OCI-LY7 (cell line): Measurements from ENCODE around the gene AOAH. TPM values are rescaled to one million over a fixed set of nuclear protein-coding genes. Genes with fewer than 3 reads are reported as not detected.

Source experiments
- BruUV-seq: library from RNA; stranded (reverse); fragments of 400-500 nt; replicated peaks from 2 replicates; lab custom pipeline; 2021; lab: Mats Ljungman, UMichigan
- CTCF ChIA-PET: fragments of 300-600 bp; sonication (Branson Sonifier 250); formaldehyde crosslinking; loops from one replicate; lab custom pipeline; 2022; ENCODE audit warnings: antibody characterized with exemption; ENCODE audit not compliant: unreplicated experiment; lab: Charles Lee
- POLR2A ChIA-PET: fragments of 300-600 bp; sonication (Branson Sonifier 250); formaldehyde crosslinking; loops from one replicate; lab custom pipeline; 2022; ENCODE audit warnings: antibody characterized with exemption; lab: Charles Lee
- DNase-seq: peaks from one replicate; pipeline ENCODE4 v3.0.0-alpha.2; 2015; ENCODE audit warnings: low spot score
- H2AFZ ChIP-seq: fragments of 200-600 bp; sonication (generic), shearing (Covaris generic); 2 replicates; pipeline ENCODE4 v1.6.1; 2014; ENCODE audit warnings: mild to moderate bottlenecking, antibody characterized with exemption, low read length, moderate library complexity
- H3K27ac ChIP-seq: fragments of 200-600 bp; sonication (generic); 2 replicates; pipeline ENCODE4 v1.5.1; 2014; ENCODE audit warnings: mixed run types, low read depth, mild to moderate bottlenecking, moderate library complexity, low read length, inconsistent platforms; ENCODE audit not compliant: poor library complexity, severe bottlenecking
- H3K36me3 ChIP-seq: fragments of 200-600 bp; sonication (generic); 2 replicates; pipeline ENCODE4 v1.6.1; 2014; ENCODE audit warnings: mild to moderate bottlenecking, antibody characterized with exemption, low read length, moderate library complexity, mixed read lengths; ENCODE audit not compliant: insufficient read depth
- H3K4me1 ChIP-seq: fragments of 200-600 bp; sonication (generic); 2 replicates; pipeline ENCODE4 v1.5.1; 2014; ENCODE audit warnings: mild to moderate bottlenecking, low read length; ENCODE audit not compliant: insufficient read depth, poor library complexity, severe bottlenecking
- H3K4me2 ChIP-seq: fragments of 200-600 bp; sonication (generic); 2 replicates; pipeline ENCODE4 v1.6.1; 2014; ENCODE audit warnings: mild to moderate bottlenecking, low read length
- H3K4me3 ChIP-seq: fragments of 200-600 bp; sonication (generic); 2 replicates; pipeline ENCODE4 v1.5.1; 2014; ENCODE audit warnings: mild to moderate bottlenecking, low read depth, low read length; ENCODE audit not compliant: poor library complexity, severe bottlenecking
- H3K79me2 ChIP-seq: fragments of 200-600 bp; sonication (generic); 2 replicates; pipeline ENCODE4 v1.6.1; 2016; ENCODE audit warnings: low read depth, mild to moderate bottlenecking, low read length, moderate library complexity, mixed read lengths; ENCODE audit not compliant: insufficient read depth
- H3K9me2 ChIP-seq: fragments of 200-600 bp; sonication (generic); 2 replicates; pipeline ENCODE4 v1.6.1; 2016; ENCODE audit warnings: mild to moderate bottlenecking, low read length, mixed read lengths; ENCODE audit not compliant: insufficient read depth
- H3K9me3 ChIP-seq: fragments of 200-600 bp; sonication (generic); 2 replicates; pipeline ENCODE4 v1.6.1; 2014; ENCODE audit warnings: mild to moderate bottlenecking, mixed run types, low read length, mixed read lengths
- H4K20me1 ChIP-seq: fragments of 200-600 bp; sonication (generic); 2 replicates; pipeline ENCODE4 v1.6.1; 2014; ENCODE audit warnings: mild to moderate bottlenecking, antibody characterized with exemption, low read length, moderate library complexity, mixed read lengths; ENCODE audit not compliant: insufficient read depth
- CTCF ChIP-seq: fragments of 200-600 bp; sonication (generic); conservative IDR thresholded peaks from 2 replicates; pipeline ENCODE4 v1.5.1; 2014; ENCODE audit warnings: mild to moderate bottlenecking, antibody characterized with exemption, low read length, moderate library complexity, mixed read lengths
- EZH2phosphoT487 ChIP-seq: fragments of 200-600 bp; sonication (generic); IDR thresholded peaks from 2 replicates; pipeline ENCODE4 v1.6.1; 2018; ENCODE audit warnings: low read depth, borderline replicate concordance, mild to moderate bottlenecking, mixed run types, antibody characterized with exemption, low read length, moderate library complexity, mixed read lengths
- intact Hi-C: fragments of 100-400 bp; cut with micrococcal nuclease; formaldehyde crosslinking; loops from one replicate; pipeline ENCODE4 v1.10.0; 2022; ENCODE audit not compliant: unreplicated experiment
- total RNA-seq, 2 experiments: library from RNA; depleted of rRNA in 1 of 2; stranded (reverse); fragments of >200 nt in 1 of 2; shearing (Covaris generic) in 1 of 2; gene quantifications; 2 replicates each; pipeline ENCODE4 v1.2.3, GENCODE V29; 2014 to 2022

Gene AOAH
- total RNA-seq, 2 experiments from 2014 or later = 0.13 to 0.61 TPM

DNA sequence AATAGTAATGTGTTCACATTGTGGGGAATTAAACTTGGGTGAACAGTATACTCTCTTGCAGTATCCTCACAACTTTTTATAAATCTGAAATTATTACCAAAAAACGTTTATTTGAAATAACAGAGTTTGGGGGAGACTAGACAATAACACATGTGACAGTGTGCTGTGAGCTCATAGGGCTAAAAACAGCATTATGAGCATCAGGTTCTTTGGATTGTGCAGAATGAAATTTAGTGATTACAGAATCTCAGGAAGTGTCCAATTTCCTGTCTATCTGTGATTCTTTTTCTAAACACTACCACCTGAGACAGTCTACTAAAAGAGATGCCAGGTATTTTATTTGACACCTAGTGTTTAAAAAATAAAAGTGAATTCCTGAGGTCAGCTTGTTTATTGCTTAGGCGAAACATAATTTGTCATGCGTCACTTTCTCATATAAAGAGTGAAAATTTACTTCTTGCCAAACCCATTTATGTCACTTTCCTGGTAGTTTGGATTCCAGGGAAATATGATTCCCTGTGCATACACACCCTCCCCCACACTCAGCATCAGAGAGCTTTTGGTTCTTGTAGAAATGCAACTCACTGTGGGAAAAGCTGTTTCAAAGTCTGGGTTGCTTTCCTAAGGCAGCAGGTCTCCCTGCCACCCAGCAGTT is 71.2 kb downstream of the AOAH start:
- Histone ChIP-seq H3K9me3 (no peaks in the 10 kb centered on the region), H2AFZ (no peak overlapping the region), H3K79me2 (no peaks in the 10 kb centered on the region), H3K9me2 (no peaks in the 10 kb centered on the region), H3K36me3 (no peaks in the 10 kb centered on the region), H3K4me3 (no peak overlapping the region), H4K20me1 (no peaks in the 10 kb centered on the region), H3K4me2 (no peak overlapping the region), H3K4me1 (no peaks in the 10 kb centered on the region), H3K27ac (no peak overlapping the region)
- no TSS peak for BruUV-seq
- intact Hi-C loops = no loop called here
- POLR2A ChIA-PET = interaction anchor here (0.9 kb wide), 1 partner anchor 14 kb away, joined by 3 read pairs; no protein-coding TSS in a partner anchor
- TF ChIP-seq CTCF = no peak
- TF ChIP-seq EZH2phosphoT487 = no peak
- CTCF ChIA-PET = no interaction called here
- DNase-seq = no peak

DNA sequence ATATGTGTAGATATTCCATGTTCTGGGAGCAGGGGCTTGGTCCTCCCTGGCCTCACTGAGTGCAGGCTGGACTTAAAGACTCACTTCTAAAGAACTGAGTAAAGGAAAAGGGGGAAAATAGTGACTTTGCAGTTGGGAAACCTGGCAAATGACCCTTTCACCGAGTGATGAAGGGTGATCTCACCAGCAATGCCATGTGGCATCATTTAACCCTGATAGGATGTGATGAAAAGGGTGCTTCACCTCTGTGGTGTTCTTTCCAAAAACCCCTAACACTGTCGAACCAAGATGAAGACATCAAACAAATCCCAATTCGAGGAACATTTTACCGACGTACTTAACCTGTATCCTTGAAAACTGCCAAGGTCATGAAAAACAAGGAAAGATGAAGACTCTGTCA is 71.9 kb downstream of the AOAH start:
- intact Hi-C loops = no loop called here
- no peaks in the 10 kb centered on the region for H4K20me1 ChIP-seq
- H2AFZ ChIP-seq = no peak overlapping the region
- H3K4me1 ChIP-seq = no peaks in the 10 kb centered on the region
- H3K9me3 ChIP-seq = no peaks in the 10 kb centered on the region
- H3K4me2 ChIP-seq = no peak overlapping the region
- ChIA-PET POLR2A (no interaction called here), CTCF (no interaction called here)
- H3K27ac ChIP-seq = no peak overlapping the region
- no peak overlapping the region for H3K4me3 ChIP-seq
- no peak for DNase-seq
- H3K36me3 ChIP-seq = no peaks in the 10 kb centered on the region
- TF ChIP-seq CTCF = no peak
- TF ChIP-seq EZH2phosphoT487 = no peak
- BruUV-seq = no TSS peak
- no peaks in the 10 kb centered on the region for H3K9me2 ChIP-seq
- no peaks in the 10 kb centered on the region for H3K79me2 ChIP-seq

GRCh38 chr7:36651404-36651803 is 72.9 kb downstream of the AOAH start:
- intact Hi-C loops = no loop called here
- POLR2A ChIA-PET = no interaction called here

More at GRCh38 chr7:36651404-36651803, 72.9 kb downstream of the AOAH start:
- TF ChIP-seq EZH2phosphoT487 (no peak), CTCF (no peak)
- DNase-seq = no peak
- Histone ChIP-seq H3K9me3 (no peaks in the 10 kb centered on the region), H3K9me2 (no peaks in the 10 kb centered on the region), H3K4me2 (no peak overlapping the region), H3K27ac (no peak overlapping the region), H3K4me3 (no peak overlapping the region), H2AFZ (no peak overlapping the region), H3K4me1 (no peaks in the 10 kb centered on the region), H4K20me1 (no peaks in the 10 kb centered on the region), H3K79me2 (no peaks in the 10 kb centered on the region), H3K36me3 (no peaks in the 10 kb centered on the region)
- CTCF ChIA-PET = no interaction called here
- BruUV-seq = no TSS peak
